ENCODE data around the gene DNTT.
"Not testable (repeated sequence)": the region's sequence is repeated elsewhere in the genome, so short reads cannot be mapped to it uniquely, and the experiment has no call there.

The DNTT gene

DNA sequence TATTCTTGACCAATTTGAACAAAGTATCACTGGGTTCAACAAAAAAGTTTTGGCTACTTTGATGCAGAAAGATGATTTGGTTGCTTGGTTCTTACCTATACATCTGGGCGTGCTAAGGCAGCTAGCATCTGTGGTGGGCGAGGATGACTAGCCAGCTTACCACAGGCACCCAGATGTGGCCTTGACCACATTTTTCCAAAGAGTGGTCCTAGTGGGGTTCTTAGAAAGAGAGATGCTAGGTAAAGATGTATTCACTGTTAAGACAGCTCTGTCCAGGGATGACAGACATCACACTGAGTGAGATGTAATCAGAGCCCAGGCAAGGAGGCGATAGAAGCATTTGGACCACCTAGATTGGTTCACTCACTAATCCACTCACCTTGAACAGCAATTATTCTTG, 785 bp downstream of the DNTT start:
- POLR2A ChIA-PET: interaction anchor here (0.7 kb wide), 1 partner anchor 17 kb away, joined by 3 read pairs; no protein-coding TSS in a partner anchor
- TF ChIP-seq ELF4 (IDR thresholded peaks at IDR 0.05) (no peak), HDGF (IDR thresholded peaks at IDR 0.05; ENCODE audit: borderline replicate concordance) (no peak), L3MBTL2 (conservative IDR thresholded peaks at IDR 0.05) (no peak), BHLHE40 (IDR thresholded peaks at IDR 0.05; ENCODE audit: borderline replicate concordance) (no peak), FOXM1 (IDR thresholded peaks at IDR 0.05; ENCODE audit: borderline replicate concordance) (no peak), SP1 (IDR thresholded peaks at IDR 0.05) (no peak), LEF1 (IDR thresholded peaks at IDR 0.05; ENCODE audit: borderline replicate concordance) (no peak), FOXK2 (IDR thresholded peaks at IDR 0.05) (no peak), SUZ12 (IDR thresholded peaks at IDR 0.05) (no peak)
- TF ChIP-seq, protein P1, sequence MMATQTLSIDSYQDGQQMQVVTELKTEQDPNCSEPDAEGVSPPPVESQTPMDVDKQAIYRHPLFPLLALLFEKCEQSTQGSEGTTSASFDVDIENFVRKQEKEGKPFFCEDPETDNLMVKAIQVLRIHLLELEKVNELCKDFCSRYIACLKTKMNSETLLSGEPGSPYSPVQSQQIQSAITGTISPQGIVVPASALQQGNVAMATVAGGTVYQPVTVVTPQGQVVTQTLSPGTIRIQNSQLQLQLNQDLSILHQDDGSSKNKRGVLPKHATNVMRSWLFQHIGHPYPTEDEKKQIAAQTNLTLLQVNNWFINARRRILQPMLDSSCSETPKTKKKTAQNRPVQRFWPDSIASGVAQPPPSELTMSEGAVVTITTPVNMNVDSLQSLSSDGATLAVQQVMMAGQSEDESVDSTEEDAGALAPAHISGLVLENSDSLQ (IDR thresholded peaks at IDR 0.05): no peak
- no peak for DNase-seq (ENCODE audit: extremely low spot score)
- CTCF ChIA-PET: interaction anchor here (0.5 to 1.2 kb wide), 2 partner anchors 75 to 111 kb away, joined by 3 read pairs; no protein-coding TSS in a partner anchor

DNA sequence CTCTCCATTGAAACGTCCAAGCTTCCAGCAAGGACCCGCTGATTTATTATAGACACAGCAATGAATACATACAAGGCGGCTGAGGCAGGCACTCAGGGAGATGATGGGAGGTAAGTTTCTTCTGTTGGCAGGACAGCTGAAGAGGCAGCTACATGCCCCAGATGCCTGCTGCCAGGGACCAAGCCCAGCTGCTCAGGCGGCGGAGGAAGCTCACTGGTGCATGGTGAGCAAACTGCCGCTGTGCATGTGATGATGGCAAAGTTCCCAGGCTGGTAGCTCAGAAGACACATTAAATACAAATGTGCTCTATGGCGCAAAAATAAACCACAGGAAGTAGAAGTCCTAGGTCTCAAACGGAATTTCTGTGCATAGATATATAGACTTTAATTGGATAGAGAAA, 2.3 kb downstream of the DNTT start:
- no peak for TF ChIP-seq ARNT (IDR thresholded peaks at IDR 0.05)
- TF ChIP-seq FOXM1 (IDR thresholded peaks at IDR 0.05; ENCODE audit: borderline replicate concordance): no peak
- POLR2A ChIA-PET: no interaction called here
- CTCF ChIA-PET: no interaction called here
- no peak for DNase-seq (ENCODE audit: extremely low spot score)

DNA sequence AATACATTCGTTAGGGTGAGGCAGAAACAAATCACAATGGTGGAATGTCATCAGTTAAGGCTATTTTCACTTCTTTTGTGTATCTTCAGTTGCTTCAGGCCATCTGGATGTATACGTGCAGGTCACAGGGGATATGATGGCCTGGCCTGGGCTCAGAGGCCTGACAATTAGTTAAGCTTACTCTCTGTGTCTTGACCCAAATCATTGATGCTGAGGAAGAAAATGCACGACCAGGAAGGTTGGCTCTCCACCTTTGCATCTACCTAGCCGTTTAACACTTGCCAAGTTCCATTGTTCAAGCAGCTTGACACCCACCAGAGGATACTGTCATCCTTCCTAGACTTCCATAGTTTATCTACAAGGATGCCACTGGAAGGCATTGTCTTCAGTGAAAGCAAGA, 4.6 kb downstream of the DNTT start:
- CTCF ChIA-PET; DNase-seq (ENCODE audit: extremely low spot score); POLR2A ChIA-PET: not testable (repeated sequence)

DNA sequence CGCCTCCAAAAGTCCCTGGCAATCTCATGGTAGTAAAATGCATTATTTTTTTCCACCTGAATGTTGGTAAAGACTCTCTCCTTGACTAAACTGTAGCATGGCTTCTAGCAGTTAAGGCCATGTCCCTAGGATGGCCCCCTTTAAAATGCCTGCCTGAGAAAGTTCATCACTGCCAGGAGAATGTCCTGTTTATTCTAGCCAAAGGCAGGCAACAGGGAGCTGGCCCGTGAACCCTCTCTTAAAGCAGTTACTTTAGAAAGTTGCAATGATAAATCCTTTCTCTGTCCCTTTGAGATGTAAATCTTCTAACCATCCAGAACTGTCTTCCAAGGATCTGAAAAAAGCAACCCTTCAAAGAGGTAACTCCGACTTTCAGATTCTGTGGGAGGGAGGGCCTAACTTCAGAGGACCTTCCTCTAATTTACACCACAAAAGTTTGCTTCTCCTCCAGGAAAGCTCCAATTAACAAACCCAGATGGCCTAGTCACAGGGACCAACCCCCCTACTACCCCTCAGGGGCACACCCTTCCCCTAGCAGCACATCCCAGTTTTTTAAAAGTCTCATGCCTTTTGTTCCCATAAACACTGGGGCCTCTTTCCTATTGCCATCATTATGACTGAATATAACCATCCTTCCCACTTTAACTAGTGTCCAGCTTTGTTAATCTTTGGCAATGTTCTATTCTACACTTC, 5.5 kb downstream of the DNTT start:
- no peak for DNase-seq (ENCODE audit: extremely low spot score)
- POLR2A ChIA-PET: no interaction called here
- CTCF ChIA-PET: no interaction called here
- TF ChIP-seq LEF1 (IDR thresholded peaks at IDR 0.05; ENCODE audit: borderline replicate concordance) (no peak), FOXM1 (IDR thresholded peaks at IDR 0.05; ENCODE audit: borderline replicate concordance) (no peak)

DNA sequence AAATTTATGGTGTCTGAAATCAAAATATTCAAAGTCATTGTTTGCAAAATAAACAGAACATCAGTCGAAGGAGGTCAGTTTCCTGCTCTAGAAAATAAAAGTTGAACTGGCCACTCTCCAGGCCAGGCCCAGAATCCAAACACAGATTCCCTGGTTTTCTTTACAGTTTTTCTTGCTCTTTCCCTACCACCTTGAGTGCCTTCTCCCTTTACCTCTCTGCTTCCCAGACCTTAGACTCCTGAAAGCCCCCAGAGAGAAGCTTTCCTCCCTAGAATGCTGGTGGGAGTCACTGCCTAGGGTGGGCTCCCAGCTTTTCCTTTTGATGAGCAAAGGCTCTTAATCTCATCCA, 6.1 kb downstream of the DNTT start:
- TF ChIP-seq ZNF384 (IDR thresholded peaks at IDR 0.05) (no peak), ARNT (IDR thresholded peaks at IDR 0.05) (no peak), CTBP1 (IDR thresholded peaks at IDR 0.05; ENCODE audit: borderline replicate concordance) (no peak), LEF1 (IDR thresholded peaks at IDR 0.05; ENCODE audit: borderline replicate concordance) (no peak), FOXK2 (IDR thresholded peaks at IDR 0.05) (no peak), SUZ12 (IDR thresholded peaks at IDR 0.05) (no peak), SP1 (IDR thresholded peaks at IDR 0.05) (no peak), FOXA1 (IDR thresholded peaks at IDR 0.05) (no peak), ELF4 (IDR thresholded peaks at IDR 0.05) (no peak), TARDBP (IDR thresholded peaks at IDR 0.05) (no peak), NFRKB (IDR thresholded peaks at IDR 0.05) (no peak), FOXM1 (IDR thresholded peaks at IDR 0.05; ENCODE audit: borderline replicate concordance) (no peak), L3MBTL2 (conservative IDR thresholded peaks at IDR 0.05) (no peak), HDGF (IDR thresholded peaks at IDR 0.05; ENCODE audit: borderline replicate concordance) (no peak)
- TF ChIP-seq, protein P1 (IDR thresholded peaks at IDR 0.05): no peak
- DNase-seq (ENCODE audit: extremely low spot score): no peak
- POLR2A ChIA-PET: no interaction called here
- CTCF ChIA-PET: no interaction called here

DNA sequence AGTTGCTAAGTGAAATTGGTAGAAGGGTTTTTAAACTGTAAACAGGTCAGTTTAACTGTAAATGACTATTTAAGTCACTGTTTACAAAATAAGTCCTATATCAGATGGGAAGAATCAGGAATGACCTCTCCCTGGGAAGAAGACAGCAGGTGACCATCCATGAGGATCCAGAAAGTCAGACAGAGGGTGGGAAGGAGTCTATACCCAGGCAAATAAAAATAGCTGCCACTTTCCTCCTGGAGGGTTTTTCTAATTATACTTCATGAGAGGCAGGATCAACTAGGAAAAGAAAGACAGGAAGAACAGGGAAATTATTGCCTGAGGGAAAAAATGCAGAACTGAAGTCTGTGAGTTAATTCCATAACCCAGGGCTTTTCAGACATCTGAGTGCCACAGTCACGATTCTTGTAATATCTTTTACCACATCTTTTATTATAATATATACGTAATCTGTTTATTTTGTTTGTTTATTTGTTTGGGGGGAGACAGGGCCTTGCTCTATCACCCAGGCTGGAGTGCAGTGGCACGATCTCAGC, 7.0 kb downstream of the DNTT start:
- CTCF ChIA-PET: interaction anchor here (0.6 kb wide), 1 partner anchor 30 kb away, joined by 3 read pairs; no protein-coding TSS in a partner anchor
- TF ChIP-seq BHLHE40 (IDR thresholded peaks at IDR 0.05; ENCODE audit: borderline replicate concordance) (no peak), SP1 (IDR thresholded peaks at IDR 0.05) (no peak), ZNF384 (IDR thresholded peaks at IDR 0.05) (no peak), SUZ12 (IDR thresholded peaks at IDR 0.05) (no peak)
- POLR2A ChIA-PET: no interaction called here
- no peak for DNase-seq (ENCODE audit: extremely low spot score)

DNA sequence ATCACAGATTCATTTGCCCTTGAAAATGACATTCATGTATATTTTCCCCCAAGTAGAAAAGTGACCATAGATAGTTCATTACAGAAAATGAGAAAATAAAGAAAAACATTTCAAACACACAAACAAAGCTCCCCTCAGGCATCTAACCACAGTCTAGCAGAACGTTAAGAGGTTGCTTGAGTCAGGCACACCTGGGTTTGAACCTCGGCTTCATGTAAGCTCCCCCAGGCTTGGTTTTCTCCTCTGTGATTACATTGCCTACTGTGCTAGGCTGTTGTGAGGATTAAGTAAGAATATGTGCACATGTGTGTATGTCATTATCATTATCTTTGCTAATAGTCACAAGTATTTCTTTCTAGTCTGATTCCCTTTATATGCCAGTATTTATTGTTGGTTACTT, 9.1 kb downstream of the DNTT start:
- TF ChIP-seq NFRKB (IDR thresholded peaks at IDR 0.05): no peak
- ChIA-PET CTCF (no interaction called here), POLR2A (no interaction called here)
- DNase-seq (ENCODE audit: extremely low spot score): no peak

DNA sequence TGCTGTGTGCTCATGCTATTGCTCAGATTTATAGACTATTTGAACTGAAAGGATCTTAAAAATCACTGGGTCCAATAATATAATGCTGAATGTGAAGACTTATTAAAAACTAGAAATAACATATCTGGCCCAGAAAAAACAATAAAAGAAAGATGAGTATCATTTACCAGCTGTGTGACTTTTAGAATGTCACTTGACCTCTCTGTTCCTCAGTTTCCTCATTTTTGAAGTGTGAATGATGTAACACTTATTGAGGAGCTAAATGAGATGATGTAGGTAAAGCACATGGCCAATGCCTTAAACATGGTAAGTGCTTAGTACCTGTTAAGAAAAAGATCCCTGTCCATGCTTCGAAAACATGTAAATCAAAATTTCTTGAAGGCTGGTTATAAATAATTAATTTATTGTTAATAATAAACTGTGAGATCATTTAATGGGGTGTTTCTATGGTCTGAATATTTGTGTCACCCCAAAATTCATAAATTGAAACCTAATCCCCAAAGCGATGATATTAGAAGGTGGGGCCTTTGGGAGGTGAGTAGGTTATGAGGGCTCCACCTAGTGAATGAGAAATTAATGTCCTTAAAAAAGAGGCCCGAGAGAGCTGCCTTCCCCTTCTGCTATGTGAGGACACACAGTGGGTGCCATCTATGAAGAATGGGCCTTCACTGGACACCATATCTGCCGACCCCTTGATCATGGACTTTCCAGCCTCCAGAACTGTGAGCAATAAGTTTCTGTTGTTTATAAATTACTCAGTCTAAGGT, 13.0 kb downstream of the DNTT start:
- POLR2A ChIA-PET: no interaction called here
- no peak for TF ChIP-seq FOXK2 (IDR thresholded peaks at IDR 0.05)
- TF ChIP-seq NFRKB (IDR thresholded peaks at IDR 0.05): no peak
- no peak for TF ChIP-seq ZNF384 (IDR thresholded peaks at IDR 0.05)
- TF ChIP-seq FOXA1 (IDR thresholded peaks at IDR 0.05): no peak
- TF ChIP-seq, protein P1 (IDR thresholded peaks at IDR 0.05): no peak
- TF ChIP-seq LEF1 (IDR thresholded peaks at IDR 0.05; ENCODE audit: borderline replicate concordance): no peak
- no peak for TF ChIP-seq CTBP1 (IDR thresholded peaks at IDR 0.05; ENCODE audit: borderline replicate concordance)
- TF ChIP-seq SUZ12 (IDR thresholded peaks at IDR 0.05): no peak
- TF ChIP-seq ELF4 (IDR thresholded peaks at IDR 0.05): no peak
- no peak for TF ChIP-seq FOXM1 (IDR thresholded peaks at IDR 0.05; ENCODE audit: borderline replicate concordance)
- TF ChIP-seq L3MBTL2 (conservative IDR thresholded peaks at IDR 0.05): no peak
- no peak for TF ChIP-seq TARDBP (IDR thresholded peaks at IDR 0.05)
- no peak for TF ChIP-seq BHLHE40 (IDR thresholded peaks at IDR 0.05; ENCODE audit: borderline replicate concordance)
- TF ChIP-seq ARNT (IDR thresholded peaks at IDR 0.05): no peak
- no peak for TF ChIP-seq SP1 (IDR thresholded peaks at IDR 0.05)
- TF ChIP-seq HDGF (IDR thresholded peaks at IDR 0.05; ENCODE audit: borderline replicate concordance): no peak
- no peak for DNase-seq (ENCODE audit: extremely low spot score)
- CTCF ChIA-PET: no interaction called here

Measured in HEK293T (cell line).